GM23338 (cell line): ENCODE measurements around the gene AMPD2. TPM values are rescaled to one million over a fixed set of nuclear protein-coding genes. Genes with fewer than 3 reads are reported as not detected.

Experiments used
- JUNB ChIP-seq: IDR thresholded peaks from one replicate; pipeline ENCODE4 v1.6.1; 2016; ENCODE audit warnings: antibody characterized with exemption; ENCODE audit not compliant: unreplicated experiment
- POLR2AphosphoS5 ChIP-seq: IDR thresholded peaks from 2 replicates; pipeline ENCODE4 v1.6.1; 2016; ENCODE audit warnings: antibody characterized with exemption, low read depth
- STAT1 ChIP-seq: IDR thresholded peaks from one replicate; pipeline ENCODE4 v1.6.1; 2016; ENCODE audit warnings: antibody characterized with exemption; ENCODE audit not compliant: unreplicated experiment
- ZNF114 ChIP-seq: fragments of 250-450 bp; sonication (Bioruptor Pico); IDR thresholded peaks from 2 replicates; pipeline ENCODE4 v1.5.0; 2020; ENCODE audit warnings: mild to moderate bottlenecking, moderate library complexity
- polyA plus RNA-seq: library from polyadenylated mRNA; unstranded; fragments of >200 nt; fragmentation: Nextera tagmentation; extraction: Ambion mirVana; gene quantifications from 2 replicates; pipeline ENCODE4 v1.2.1, GENCODE V29; 2016
- total RNA-seq: library from RNA; depleted of rRNA; stranded (reverse); fragments of >200 nt; shearing (Covaris generic); gene quantifications from 2 replicates; pipeline ENCODE4 v1.2.3, GENCODE V29; 2014
- TF ChIP-seq, protein P1 (sequence below): fragments of 250-450 bp; sonication (Bioruptor Pico); IDR thresholded peaks from 2 replicates; pipeline ENCODE4 v1.5.0; 2020; ENCODE audit warnings: mild to moderate bottlenecking, moderate library complexity
- TF ChIP-seq, protein P2 (sequence below), 2 experiments: fragments of 200-600 bp in 1 of 2; sonication (generic) in 1 of 2; conservative IDR thresholded peaks; 2 replicates each; pipeline versions ENCODE4 v1.5.1 to v1.6.1; 2016 to 2017; ENCODE audit warnings: antibody characterized with exemption in 2 of 2, low read depth in 2 of 2, mild to moderate bottlenecking in 2 of 2, moderate library complexity in 1 of 2

AMPD2 gene
- total and polyA plus RNA-seq, 2 experiments from 2014 or later, result 24.5 to 62.1 TPM

DNA sequence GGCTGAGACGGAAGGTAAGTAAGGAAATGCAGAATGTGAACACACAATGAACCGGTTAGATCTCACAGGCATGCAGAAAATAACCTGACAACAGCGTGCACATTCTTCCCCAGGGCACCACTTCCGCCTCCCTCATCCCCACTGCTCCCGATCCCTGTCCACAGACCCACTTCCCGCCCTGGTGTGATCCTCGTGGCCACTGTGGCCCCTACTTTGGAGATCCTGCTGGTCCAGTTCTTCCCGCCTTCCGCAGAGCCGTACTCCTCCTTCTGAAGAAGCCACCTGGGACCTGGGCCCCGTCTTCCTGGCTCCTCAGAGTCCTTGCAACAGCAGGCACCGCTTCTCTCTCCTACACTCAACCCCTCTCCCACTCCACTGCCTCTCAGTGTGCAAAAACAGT lies 34.9 kb downstream of the AMPD2 start (continued):
- TF ChIP-seq, protein P1, sequence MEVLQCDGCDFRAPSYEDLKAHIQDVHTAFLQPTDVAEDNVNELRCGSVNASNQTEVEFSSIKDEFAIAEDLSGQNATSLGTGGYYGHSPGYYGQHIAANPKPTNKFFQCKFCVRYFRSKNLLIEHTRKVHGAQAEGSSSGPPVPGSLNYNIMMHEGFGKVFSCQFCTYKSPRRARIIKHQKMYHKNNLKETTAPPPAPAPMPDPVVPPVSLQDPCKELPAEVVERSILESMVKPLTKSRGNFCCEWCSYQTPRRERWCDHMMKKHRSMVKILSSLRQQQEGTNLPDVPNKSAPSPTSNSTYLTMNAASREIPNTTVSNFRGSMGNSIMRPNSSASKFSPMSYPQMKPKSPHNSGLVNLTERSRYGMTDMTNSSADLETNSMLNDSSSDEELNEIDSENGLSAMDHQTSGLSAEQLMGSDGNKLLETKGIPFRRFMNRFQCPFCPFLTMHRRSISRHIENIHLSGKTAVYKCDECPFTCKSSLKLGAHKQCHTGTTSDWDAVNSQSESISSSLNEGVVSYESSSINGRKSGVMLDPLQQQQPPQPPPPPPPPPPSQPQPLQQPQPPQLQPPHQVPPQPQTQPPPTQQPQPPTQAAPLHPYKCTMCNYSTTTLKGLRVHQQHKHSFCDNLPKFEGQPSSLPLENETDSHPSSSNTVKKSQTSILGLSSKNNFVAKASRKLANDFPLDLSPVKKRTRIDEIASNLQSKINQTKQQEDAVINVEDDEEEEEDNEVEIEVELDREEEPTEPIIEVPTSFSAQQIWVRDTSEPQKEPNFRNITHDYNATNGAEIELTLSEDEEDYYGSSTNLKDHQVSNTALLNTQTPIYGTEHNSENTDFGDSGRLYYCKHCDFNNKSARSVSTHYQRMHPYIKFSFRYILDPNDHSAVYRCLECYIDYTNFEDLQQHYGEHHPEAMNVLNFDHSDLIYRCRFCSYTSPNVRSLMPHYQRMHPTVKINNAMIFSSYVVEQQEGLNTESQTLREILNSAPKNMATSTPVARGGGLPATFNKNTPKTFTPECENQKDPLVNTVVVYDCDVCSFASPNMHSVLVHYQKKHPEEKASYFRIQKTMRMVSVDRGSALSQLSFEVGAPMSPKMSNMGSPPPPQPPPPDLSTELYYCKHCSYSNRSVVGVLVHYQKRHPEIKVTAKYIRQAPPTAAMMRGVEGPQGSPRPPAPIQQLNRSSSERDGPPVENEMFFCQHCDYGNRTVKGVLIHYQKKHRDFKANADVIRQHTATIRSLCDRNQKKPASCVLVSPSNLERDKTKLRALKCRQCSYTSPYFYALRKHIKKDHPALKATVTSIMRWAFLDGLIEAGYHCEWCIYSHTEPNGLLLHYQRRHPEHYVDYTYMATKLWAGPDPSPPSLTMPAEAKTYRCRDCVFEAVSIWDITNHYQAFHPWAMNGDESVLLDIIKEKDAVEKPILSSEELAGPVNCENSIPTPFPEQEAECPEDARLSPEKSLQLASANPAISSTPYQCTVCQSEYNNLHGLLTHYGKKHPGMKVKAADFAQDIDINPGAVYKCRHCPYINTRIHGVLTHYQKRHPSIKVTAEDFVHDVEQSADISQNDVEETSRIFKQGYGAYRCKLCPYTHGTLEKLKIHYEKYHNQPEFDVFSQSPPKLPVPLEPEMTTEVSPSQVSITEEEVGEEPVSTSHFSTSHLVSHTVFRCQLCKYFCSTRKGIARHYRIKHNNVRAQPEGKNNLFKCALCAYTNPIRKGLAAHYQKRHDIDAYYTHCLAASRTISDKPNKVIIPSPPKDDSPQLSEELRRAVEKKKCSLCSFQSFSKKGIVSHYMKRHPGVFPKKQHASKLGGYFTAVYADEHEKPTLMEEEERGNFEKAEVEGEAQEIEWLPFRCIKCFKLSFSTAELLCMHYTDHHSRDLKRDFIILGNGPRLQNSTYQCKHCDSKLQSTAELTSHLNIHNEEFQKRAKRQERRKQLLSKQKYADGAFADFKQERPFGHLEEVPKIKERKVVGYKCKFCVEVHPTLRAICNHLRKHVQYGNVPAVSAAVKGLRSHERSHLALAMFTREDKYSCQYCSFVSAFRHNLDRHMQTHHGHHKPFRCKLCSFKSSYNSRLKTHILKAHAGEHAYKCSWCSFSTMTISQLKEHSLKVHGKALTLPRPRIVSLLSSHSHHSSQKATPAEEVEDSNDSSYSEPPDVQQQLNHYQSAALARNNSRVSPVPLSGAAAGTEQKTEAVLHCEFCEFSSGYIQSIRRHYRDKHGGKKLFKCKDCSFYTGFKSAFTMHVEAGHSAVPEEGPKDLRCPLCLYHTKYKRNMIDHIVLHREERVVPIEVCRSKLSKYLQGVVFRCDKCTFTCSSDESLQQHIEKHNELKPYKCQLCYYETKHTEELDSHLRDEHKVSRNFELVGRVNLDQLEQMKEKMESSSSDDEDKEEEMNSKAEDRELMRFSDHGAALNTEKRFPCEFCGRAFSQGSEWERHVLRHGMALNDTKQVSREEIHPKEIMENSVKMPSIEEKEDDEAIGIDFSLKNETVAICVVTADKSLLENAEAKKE (CRISPR knock-in tag), result no peak
- TF ChIP-seq POLR2AphosphoS5 (no peak), STAT1 (no peak), JUNB (no peak), ZNF114 (no peak)
- TF ChIP-seq, protein P2, sequence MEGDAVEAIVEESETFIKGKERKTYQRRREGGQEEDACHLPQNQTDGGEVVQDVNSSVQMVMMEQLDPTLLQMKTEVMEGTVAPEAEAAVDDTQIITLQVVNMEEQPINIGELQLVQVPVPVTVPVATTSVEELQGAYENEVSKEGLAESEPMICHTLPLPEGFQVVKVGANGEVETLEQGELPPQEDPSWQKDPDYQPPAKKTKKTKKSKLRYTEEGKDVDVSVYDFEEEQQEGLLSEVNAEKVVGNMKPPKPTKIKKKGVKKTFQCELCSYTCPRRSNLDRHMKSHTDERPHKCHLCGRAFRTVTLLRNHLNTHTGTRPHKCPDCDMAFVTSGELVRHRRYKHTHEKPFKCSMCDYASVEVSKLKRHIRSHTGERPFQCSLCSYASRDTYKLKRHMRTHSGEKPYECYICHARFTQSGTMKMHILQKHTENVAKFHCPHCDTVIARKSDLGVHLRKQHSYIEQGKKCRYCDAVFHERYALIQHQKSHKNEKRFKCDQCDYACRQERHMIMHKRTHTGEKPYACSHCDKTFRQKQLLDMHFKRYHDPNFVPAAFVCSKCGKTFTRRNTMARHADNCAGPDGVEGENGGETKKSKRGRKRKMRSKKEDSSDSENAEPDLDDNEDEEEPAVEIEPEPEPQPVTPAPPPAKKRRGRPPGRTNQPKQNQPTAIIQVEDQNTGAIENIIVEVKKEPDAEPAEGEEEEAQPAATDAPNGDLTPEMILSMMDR (conservative IDR thresholded peaks at IDR 0.05; ENCODE audit: low read depth in 2 of 2), result no peak
